ENCODE results near the gene DACT2.

DACT2 gene

GRCh38 chr6:168344338-168344737 is 24.8 kb upstream of the DACT2 start:
- TF ChIP-seq CTCF (IDR thresholded peaks at IDR 0.05; ENCODE audit: low read depth, low read length), result no peak
- in situ Hi-C loops (cut with HindIII; ENCODE audit: low sequenced_read_pairs), result no loop called here
- no peak overlapping the region for H3K4me3 ChIP-seq (ENCODE audit: low read depth, low read length)

DNA sequence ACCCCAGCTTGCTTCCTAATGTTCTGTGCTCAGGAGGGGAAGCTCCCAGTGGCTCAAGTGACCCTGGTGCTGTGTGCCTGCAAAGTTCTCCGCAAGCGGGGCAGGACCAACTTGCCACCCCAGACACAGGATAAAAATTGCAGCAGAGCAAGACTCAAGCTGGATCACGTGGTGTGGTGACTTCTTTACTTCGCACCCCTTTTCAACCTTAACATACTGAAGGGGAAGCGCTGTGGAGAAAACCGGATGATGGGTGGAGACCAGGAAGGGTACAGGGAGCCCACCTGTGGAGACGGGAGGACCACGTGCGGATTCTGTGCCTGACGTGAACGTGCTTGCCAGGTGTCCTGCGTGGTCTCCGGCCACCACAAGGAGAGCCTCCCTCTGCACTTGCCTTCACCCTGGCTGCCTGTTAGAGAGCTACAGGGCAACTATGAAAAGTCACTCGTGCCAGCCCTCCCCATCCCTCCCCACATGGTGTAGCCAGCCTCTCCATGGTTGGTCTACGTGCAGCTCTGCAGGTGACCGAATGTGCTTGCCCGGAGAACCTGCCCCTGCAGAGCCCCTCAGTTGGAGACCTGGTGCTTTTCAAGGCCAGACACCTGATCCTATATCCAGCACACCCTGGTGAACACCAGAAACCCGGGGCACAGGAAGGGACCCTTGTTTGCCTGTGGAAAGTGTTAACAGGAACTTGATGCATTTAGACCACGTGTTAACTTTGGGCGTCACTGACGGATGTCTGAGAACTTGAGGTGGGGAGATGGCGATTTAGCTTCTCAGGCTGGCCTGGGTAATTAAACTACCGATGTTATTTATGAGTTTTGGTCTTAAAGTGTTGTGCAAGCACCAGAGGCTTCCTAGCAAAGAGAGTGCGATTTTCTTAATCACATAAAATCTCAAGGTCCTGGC is 23.9 kb upstream of the DACT2 start:
- no peak for DNase-seq (ENCODE audit: low read depth, low spot score)
- in situ Hi-C loops (cut with HindIII; ENCODE audit: low sequenced_read_pairs), result no loop called here
- no peak for TF ChIP-seq CTCF (IDR thresholded peaks at IDR 0.05; ENCODE audit: low read depth, low read length)
- no peak overlapping the region for H3K4me3 ChIP-seq (ENCODE audit: low read depth, low read length)

More at GRCh38 chr6:168344338-168344737, 24.8 kb upstream of the DACT2 start:
- DNase-seq (ENCODE audit: low read depth, low spot score), result no peak

GRCh38 chr6:168342636-168343035 is 23.1 kb upstream of the DACT2 start:
- in situ Hi-C loops (cut with HindIII; ENCODE audit: low sequenced_read_pairs), result no loop called here
- H3K4me3 ChIP-seq (ENCODE audit: low read depth, low read length), result no peak overlapping the region
- no peak for DNase-seq (ENCODE audit: low read depth, low spot score)
- TF ChIP-seq CTCF (IDR thresholded peaks at IDR 0.05; ENCODE audit: low read depth, low read length), result no peak

- TF ChIP-seq CTCF (IDR thresholded peaks at IDR 0.05; ENCODE audit: low read depth, low read length), result no peak
- no peak overlapping the region for H3K4me3 ChIP-seq (ENCODE audit: low read depth, low read length)
- in situ Hi-C loops (cut with HindIII; ENCODE audit: low sequenced_read_pairs), result no loop called here
- DNase-seq (ENCODE audit: low read depth, low spot score), result no peak
These were observed 21.8 kb upstream of the DACT2 start for GRCh38 chr6:168341280-168341900.

DNA sequence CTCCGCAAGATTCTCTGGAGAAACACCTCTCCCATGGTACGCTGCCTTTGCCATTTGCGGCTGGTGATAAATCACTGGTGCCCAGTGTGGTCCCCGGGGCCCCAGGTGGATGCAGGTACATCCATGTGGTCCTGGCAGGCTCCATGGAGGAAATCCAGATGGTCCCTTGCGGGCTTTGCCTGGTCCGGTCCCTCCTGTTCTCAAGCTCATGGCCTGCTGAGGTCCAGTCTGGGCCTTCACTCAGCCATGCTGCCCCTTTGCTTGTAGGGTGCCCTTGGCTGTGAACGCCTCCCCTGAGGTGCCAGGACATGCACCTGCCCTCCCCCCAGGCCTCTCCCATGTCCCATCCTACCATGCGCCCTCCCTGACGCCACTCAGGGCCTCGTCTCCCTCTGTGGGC is 21.2 kb upstream of the DACT2 start:
- in situ Hi-C loops (cut with HindIII; ENCODE audit: low sequenced_read_pairs), result no loop called here
- H3K4me3 ChIP-seq (ENCODE audit: low read depth, low read length), result no peak overlapping the region
- no peak for TF ChIP-seq CTCF (IDR thresholded peaks at IDR 0.05; ENCODE audit: low read depth, low read length)
- no peak for DNase-seq (ENCODE audit: low read depth, low spot score)

- no peak for TF ChIP-seq CTCF (IDR thresholded peaks at IDR 0.05; ENCODE audit: low read depth, low read length)
- in situ Hi-C loops (cut with HindIII; ENCODE audit: low sequenced_read_pairs), result no loop called here
- DNase-seq (ENCODE audit: low read depth, low spot score), result no peak
- no peak overlapping the region for H3K4me3 ChIP-seq (ENCODE audit: low read depth, low read length)
These were observed 19.2 kb upstream of the DACT2 start for GRCh38 chr6:168338777-168339176.
